Measurements from ENCODE around the gene COBL.

COBL gene

GRCh38 chr7:51009716-51010496 lies 306.7 kb downstream of the COBL start:
- no peaks in the 10 kb centered on the region for H3K27me3 ChIP-seq (ENCODE audit: control insufficient read depth, low read length)
- no peaks in the 10 kb centered on the region for H3K9me3 ChIP-seq (ENCODE audit: control insufficient read depth, insufficient read depth, low read length)
- no peaks in the 10 kb centered on the region for H4K20me1 ChIP-seq (ENCODE audit: control insufficient read depth, insufficient read depth, low read depth, low read length)
- H3K79me2 ChIP-seq (ENCODE audit: control insufficient read depth, low read length): no peaks in the 10 kb centered on the region
- no peaks in the 10 kb centered on the region for H3K4me1 ChIP-seq (ENCODE audit: control insufficient read depth, low read length)
- TF ChIP-seq EZH2phosphoT487 (IDR thresholded peaks at IDR 0.05; ENCODE audit: borderline replicate concordance, low read length) (no peak), CTCF (IDR thresholded peaks at IDR 0.05; ENCODE audit: low read depth, low read length, poor library complexity, severe bottlenecking) (no peak)
- H3F3A ChIP-seq (ENCODE audit: control insufficient read depth, insufficient read depth): no peaks in the 10 kb centered on the region
- no peak overlapping the region for H3K4me2 ChIP-seq (ENCODE audit: low read length)
- no peaks in the 10 kb centered on the region for H3K36me3 ChIP-seq (ENCODE audit: control insufficient read depth, low read length)
- H3K27ac ChIP-seq (ENCODE audit: low read depth, low read length): no peak overlapping the region
- no peak overlapping the region for H3K4me3 ChIP-seq (ENCODE audit: low read length)
- no peaks in the 10 kb centered on the region for H3K9me2 ChIP-seq (replicated peaks; ENCODE audit: control insufficient read depth, low read length)

- H3K36me3 ChIP-seq (ENCODE audit: control insufficient read depth, low read length): no peaks in the 10 kb centered on the region
- H3K9me3 ChIP-seq (ENCODE audit: control insufficient read depth, insufficient read depth, low read length): no peaks in the 10 kb centered on the region
- H3K4me2 ChIP-seq (ENCODE audit: low read length): no peak overlapping the region
- TF ChIP-seq CTCF (IDR thresholded peaks at IDR 0.05; ENCODE audit: low read depth, low read length, poor library complexity, severe bottlenecking): no peak
- TF ChIP-seq EZH2phosphoT487 (IDR thresholded peaks at IDR 0.05; ENCODE audit: borderline replicate concordance, low read length): no peak
- no peaks in the 10 kb centered on the region for H3K4me1 ChIP-seq (ENCODE audit: control insufficient read depth, low read length)
- H3K27ac ChIP-seq (ENCODE audit: low read depth, low read length): no peak overlapping the region
- H4K20me1 ChIP-seq (ENCODE audit: control insufficient read depth, insufficient read depth, low read depth, low read length): no peaks in the 10 kb centered on the region
- no peak overlapping the region for H3K4me3 ChIP-seq (ENCODE audit: low read length)
- H3K79me2 ChIP-seq (ENCODE audit: control insufficient read depth, low read length): no peaks in the 10 kb centered on the region
- no peaks in the 10 kb centered on the region for H3K9me2 ChIP-seq (replicated peaks; ENCODE audit: control insufficient read depth, low read length)
- H3F3A ChIP-seq (ENCODE audit: control insufficient read depth, insufficient read depth): no peaks in the 10 kb centered on the region
- H3K27me3 ChIP-seq (ENCODE audit: control insufficient read depth, low read length): no peaks in the 10 kb centered on the region
Observed at GRCh38 chr7:51007551-51008505, 308.8 kb downstream of the COBL start.

- Histone ChIP-seq H3K4me2 (ENCODE audit: low read length) (no peak overlapping the region), H3K27ac (ENCODE audit: low read depth, low read length) (no peak overlapping the region), H3K27me3 (ENCODE audit: control insufficient read depth, low read length) (no peaks in the 10 kb centered on the region), H4K20me1 (ENCODE audit: control insufficient read depth, insufficient read depth, low read depth, low read length) (no peaks in the 10 kb centered on the region), H3K4me1 (ENCODE audit: control insufficient read depth, low read length) (no peaks in the 10 kb centered on the region), H3F3A (ENCODE audit: control insufficient read depth, insufficient read depth) (no peaks in the 10 kb centered on the region), H3K4me3 (ENCODE audit: low read length) (no peak overlapping the region), H3K9me3 (ENCODE audit: control insufficient read depth, insufficient read depth, low read length) (no peaks in the 10 kb centered on the region), H3K36me3 (ENCODE audit: control insufficient read depth, low read length) (no peaks in the 10 kb centered on the region), H3K9me2 (replicated peaks; ENCODE audit: control insufficient read depth, low read length) (no peaks in the 10 kb centered on the region), H3K79me2 (ENCODE audit: control insufficient read depth, low read length) (no peaks in the 10 kb centered on the region)
- no peak for TF ChIP-seq EZH2phosphoT487 (IDR thresholded peaks at IDR 0.05; ENCODE audit: borderline replicate concordance, low read length)
- TF ChIP-seq CTCF (IDR thresholded peaks at IDR 0.05; ENCODE audit: low read depth, low read length, poor library complexity, severe bottlenecking): no peak
Observed at GRCh38 chr7:51006483-51007235, 309.9 kb downstream of the COBL start.
